GM12878 (cell line): ENCODE measurements around the gene KMT2E. TPM values are rescaled to one million over a fixed set of nuclear protein-coding genes. Genes with fewer than 3 reads are reported as not detected.
A peak's percentile ranks its signal among the peaks of the same experiment; 100 is the strongest.

Source experiments
- ATAC-seq: fragments of 200-7000 bp; cut with Tn5 transposase; 3 replicates; pipeline ENCODE4 v1.9.1; 2020; ENCODE audit warnings: mild to moderate bottlenecking, moderate library complexity
- Bru-seq: library from RNA; stranded (reverse); fragments of 400-500 nt; gene quantifications from one replicate; lab custom pipeline; 2021; lab: Mats Ljungman, UMichigan
- BruChase-seq, 2 experiments: library from RNA; stranded (reverse); fragments of 400-500 nt; gene quantifications; one replicate each; lab custom pipeline; 2021; lab: Mats Ljungman, UMichigan
- BruUV-seq: library from RNA; stranded (reverse); fragments of 400-500 nt; replicated peaks from 2 replicates; lab custom pipeline; 2021; lab: Mats Ljungman, UMichigan
- CTCF ChIA-PET: fragments of 300-600 bp; sonication (Branson Sonifier 250); formaldehyde crosslinking; extraction: SDS; loops from one replicate; lab custom pipeline; 2021; ENCODE audit warnings: inconsistent platforms; lab: Yijun Ruan, JAX
- POLR2A ChIA-PET: fragments of 350-600 bp; formaldehyde crosslinking; extraction: SDS; loops from one replicate; lab custom pipeline; 2021; ENCODE audit warnings: inconsistent platforms; lab: Charles Lee
- RAD21 ChIA-PET: fragments of 300-600 bp; sonication (Branson Sonifier 250); formaldehyde crosslinking; loops from one replicate; lab custom pipeline; 2023; ENCODE audit warnings: antibody characterized with exemption; ENCODE audit not compliant: unreplicated experiment; lab: Charles Lee
- SMC1A ChIA-PET: fragments of 300-600 bp; sonication (Branson Sonifier 250); formaldehyde crosslinking; loops from one replicate; lab custom pipeline; 2023; ENCODE audit not compliant: unreplicated experiment, uncharacterized antibody; lab: Charles Lee
- DNase-seq: peaks from one replicate; pipeline ENCODE4 v3.0.0-alpha.2; 2011; ENCODE audit warnings: low read depth, low spot score
- FAIRE-seq: peaks from 3 replicates; lab custom pipeline; 2011; peaks lifted over from hg19 to GRCh38; lab: Jason Lieb, UNC
- H2AFZ ChIP-seq: 2 replicates; pipeline ENCODE4 v1.6.0; 2011; ENCODE audit warnings: low read depth, low read length, control low read depth; ENCODE audit not compliant: control insufficient read depth
- H3K27ac ChIP-seq: 2 replicates; pipeline ENCODE4 v1.5.1; 2011; ENCODE audit warnings: control low read depth; ENCODE audit not compliant: control insufficient read depth, insufficient read depth
- H3K27me3 ChIP-seq, 2 experiments: replicated peaks in 1 of 2; 2 replicates each; pipeline versions ENCODE4 v1.6.0 to v1.6.1; 2011; ENCODE audit warnings: low read length in 1 of 2; ENCODE audit not compliant: control insufficient read depth in 2 of 2, insufficient read depth in 2 of 2
- H3K36me3 ChIP-seq, 2 experiments: 2 replicates each; pipeline ENCODE4 v1.5.1; 2011; ENCODE audit warnings: low read length in 1 of 2; ENCODE audit not compliant: control insufficient read depth in 2 of 2, insufficient read depth in 2 of 2
- H3K4me1 ChIP-seq: 2 replicates; pipeline ENCODE4 v1.6.1; 2011; ENCODE audit warnings: mild to moderate bottlenecking, low read length, moderate library complexity, mixed read lengths; ENCODE audit not compliant: control insufficient read depth, insufficient read depth
- H3K4me2 ChIP-seq: 2 replicates; pipeline ENCODE4 v1.6.0; 2011; ENCODE audit warnings: control low read depth; ENCODE audit not compliant: control insufficient read depth, insufficient read depth
- H3K4me3 ChIP-seq: fragments of 200-600 bp; sonication (generic); 2 replicates; pipeline ENCODE4 v1.5.1; 2016
- H3K79me2 ChIP-seq: 2 replicates; pipeline ENCODE4 v1.6.0; 2011; ENCODE audit warnings: low read length; ENCODE audit not compliant: control insufficient read depth, insufficient read depth
- H3K9ac ChIP-seq: 2 replicates; pipeline ENCODE4 v1.8.0; 2011; ENCODE audit warnings: low read length, control low read depth, mixed read lengths; ENCODE audit not compliant: control insufficient read depth, insufficient read depth
- H3K9me3 ChIP-seq: replicated peaks from 3 replicates; pipeline ENCODE4 v1.5.1; 2011; ENCODE audit warnings: mild to moderate bottlenecking, low read length; ENCODE audit not compliant: control insufficient read depth, insufficient read depth
- H4K20me1 ChIP-seq: 2 replicates; pipeline ENCODE4 v1.6.0; 2011; ENCODE audit not compliant: control insufficient read depth, insufficient read depth
- ATF3 ChIP-seq: IDR thresholded peaks from 2 replicates; pipeline ENCODE4 v1.6.1; 2011; ENCODE audit warnings: low read depth, mild to moderate bottlenecking, low read length, moderate library complexity, borderline replicate concordance; ENCODE audit errors: extremely low read depth
- EGR1 ChIP-seq, 2 experiments: IDR thresholded peaks; 1 replicate in 1 of 2; 2 replicates in 1 of 2; pipeline ENCODE4 v1.6.1; 2011 to 2012; ENCODE audit warnings: low read depth in 2 of 2, low read length in 2 of 2, borderline replicate concordance in 1 of 2, mild to moderate bottlenecking in 1 of 2, moderate library complexity in 1 of 2
- HCFC1 ChIP-seq: fragments of 150-350 bp; IDR thresholded peaks from 2 replicates; pipeline ENCODE4 v1.6.1; 2014; ENCODE audit warnings: low read length
- NR2C2 ChIP-seq: IDR thresholded peaks from 2 replicates; pipeline ENCODE4 v1.6.1; 2011; ENCODE audit warnings: borderline replicate concordance, low read depth; ENCODE audit not compliant: control insufficient read depth, insufficient read length
- USF2 ChIP-seq: IDR thresholded peaks from 2 replicates; pipeline ENCODE4 v1.6.1; 2011; ENCODE audit warnings: low read depth, low read length, improper control_type of control experiment, borderline replicate concordance
- ZNF207 ChIP-seq: fragments of 450-650 bp; IDR thresholded peaks from 2 replicates; pipeline ENCODE4 v1.6.1; 2014; ENCODE audit warnings: antibody characterized with exemption, mild to moderate bottlenecking, borderline replicate concordance
- ZZZ3 ChIP-seq: IDR thresholded peaks from 2 replicates; pipeline ENCODE4 v1.6.1; 2011; ENCODE audit warnings: low read depth; ENCODE audit not compliant: control insufficient read depth, insufficient read length
- whole genome bisulfite sequencing: methylation state at CpG from one replicate; pipeline ENCODE4 v1.1.6; 2016; ENCODE audit warnings: low lambda C conversion rate; ENCODE audit not compliant: insufficient replicate concordance, insufficient coverage; ENCODE audit errors: missing lambda C conversion rate; 5-methylcytosine and 5-hydroxymethylcytosine counted together
- in situ Hi-C: fragments of 300-500 bp; cut with MboI; formaldehyde crosslinking; loops from 9 replicates; pipeline ENCODE4 v1.14.3; 2018; ENCODE audit warnings: mixed read lengths
- intact Hi-C: fragments of 100-400 bp; cut with micrococcal nuclease; formaldehyde crosslinking; loops from one replicate; pipeline ENCODE4 v1.14.2; 2022; ENCODE audit not compliant: unreplicated experiment
- long read RNA-seq, 2 experiments: library from polyadenylated mRNA; unstranded; transcript quantifications; one replicate each; pipeline ENCODE4 v2.0.0, GENCODE V29; 2019 to 2020
- polyA minus RNA-seq, 3 experiments: library from RNA; depleted of rRNA, polyadenylated mRNA; stranded (reverse); fragments of >200 nt; gene quantifications; 2 replicates each; pipeline ENCODE4 v1.2.3, GENCODE V29; 2011
- polyA plus RNA-seq, 11 experiments: library from polyadenylated mRNA; depleted of rRNA in 4 of 11; unstranded in 6 of 11; stranded (reverse) in 5 of 11; fragments of >200 nt; fragmentation: Nextera tagmentation in 4 of 11; fragmentation: Illumina TruSeq in 1 of 11; extraction: Ambion mirVana in 4 of 11; extraction: Trizol in 1 of 11; gene quantifications; 1 replicate in 1 of 11; 2 replicates in 10 of 11; pipeline versions ENCODE4 v1.2.1 to v1.2.3, GENCODE V29; 2011 to 2016; ENCODE audit warnings: inconsistent platforms in 2 of 11, missing spikeins in 2 of 11, low read depth in 1 of 11
- total RNA-seq, 4 experiments: library from RNA; depleted of rRNA in 3 of 4; stranded (reverse); fragments of >200 nt in 3 of 4; fragmentation: Illumina TruSeq in 1 of 4; extraction: Trizol in 1 of 4; gene quantifications; 2 replicates each; pipeline versions ENCODE4 v1.2.1 to v1.2.3, GENCODE V29; 2013 to 2021

Gene KMT2E, protein sequence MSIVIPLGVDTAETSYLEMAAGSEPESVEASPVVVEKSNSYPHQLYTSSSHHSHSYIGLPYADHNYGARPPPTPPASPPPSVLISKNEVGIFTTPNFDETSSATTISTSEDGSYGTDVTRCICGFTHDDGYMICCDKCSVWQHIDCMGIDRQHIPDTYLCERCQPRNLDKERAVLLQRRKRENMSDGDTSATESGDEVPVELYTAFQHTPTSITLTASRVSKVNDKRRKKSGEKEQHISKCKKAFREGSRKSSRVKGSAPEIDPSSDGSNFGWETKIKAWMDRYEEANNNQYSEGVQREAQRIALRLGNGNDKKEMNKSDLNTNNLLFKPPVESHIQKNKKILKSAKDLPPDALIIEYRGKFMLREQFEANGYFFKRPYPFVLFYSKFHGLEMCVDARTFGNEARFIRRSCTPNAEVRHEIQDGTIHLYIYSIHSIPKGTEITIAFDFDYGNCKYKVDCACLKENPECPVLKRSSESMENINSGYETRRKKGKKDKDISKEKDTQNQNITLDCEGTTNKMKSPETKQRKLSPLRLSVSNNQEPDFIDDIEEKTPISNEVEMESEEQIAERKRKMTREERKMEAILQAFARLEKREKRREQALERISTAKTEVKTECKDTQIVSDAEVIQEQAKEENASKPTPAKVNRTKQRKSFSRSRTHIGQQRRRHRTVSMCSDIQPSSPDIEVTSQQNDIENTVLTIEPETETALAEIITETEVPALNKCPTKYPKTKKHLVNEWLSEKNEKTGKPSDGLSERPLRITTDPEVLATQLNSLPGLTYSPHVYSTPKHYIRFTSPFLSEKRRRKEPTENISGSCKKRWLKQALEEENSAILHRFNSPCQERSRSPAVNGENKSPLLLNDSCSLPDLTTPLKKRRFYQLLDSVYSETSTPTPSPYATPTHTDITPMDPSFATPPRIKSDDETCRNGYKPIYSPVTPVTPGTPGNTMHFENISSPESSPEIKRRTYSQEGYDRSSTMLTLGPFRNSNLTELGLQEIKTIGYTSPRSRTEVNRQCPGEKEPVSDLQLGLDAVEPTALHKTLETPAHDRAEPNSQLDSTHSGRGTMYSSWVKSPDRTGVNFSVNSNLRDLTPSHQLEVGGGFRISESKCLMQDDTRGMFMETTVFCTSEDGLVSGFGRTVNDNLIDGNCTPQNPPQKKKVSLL (N-terminal part only)
- total RNA-seq (2013; cell fraction: nucleolus; rRNA removed): 543 and 556 TPM in 2 replicates
- total RNA-seq (2014; rRNA removed): 34.1 and 39.9 TPM in 2 replicates
- 34.4 and 36.9 TPM in 2 replicates for total RNA-seq (2014; rRNA removed; fragmentation: Illumina TruSeq; extraction: Trizol)
- 48.1 and 52.7 TPM in 2 replicates for total RNA-seq (2021)
- polyA plus RNA-seq (2011; ENCODE audit: low read depth): 31.8 TPM
- polyA plus RNA-seq (2011; rRNA removed): 15.1 and 15.6 TPM in 2 replicates
- 12.7 and 30.2 TPM in 2 replicates for polyA plus RNA-seq (2011; cell fraction: cytosol; rRNA removed)
- 59.7 and 78.0 TPM in 2 replicates for polyA plus RNA-seq (2011; cell fraction: nucleus; rRNA removed)
- 37.8 and 37.9 TPM in 2 replicates for polyA plus RNA-seq (2012)
- polyA plus RNA-seq (2014; fragmentation: Illumina TruSeq; extraction: Trizol): 34.1 and 48.6 TPM in 2 replicates
- polyA plus RNA-seq (2014; fragmentation: Nextera tagmentation; extraction: Ambion mirVana): 10 to 100 TPM; 13.2 to 16.0 TPM
- 15.5 and 18.7 TPM in 2 replicates for polyA plus RNA-seq (2014; rRNA removed)
- 10 to 100 TPM; 66.2 to 68.1 TPM for polyA plus RNA-seq (2016; fragmentation: Nextera tagmentation; extraction: Ambion mirVana)
- polyA minus RNA-seq (2011; rRNA and poly(A)+ RNA removed): 97.8 and 117 TPM in 2 replicates
- 26.5 and 28.8 TPM in 2 replicates for polyA minus RNA-seq (2011; cell fraction: cytosol; rRNA and poly(A)+ RNA removed)
- polyA minus RNA-seq (2011; cell fraction: nucleus; rRNA and poly(A)+ RNA removed): 140 and 180 TPM in 2 replicates
- percentile 97 among the genes with signal in this experiment for Bru-seq, nascent RNA
- percentile 95 among the genes with signal in this experiment for BruChase-seq, experiment 1, labeled RNA remaining after a 6-hour chase
- BruChase-seq, experiment 2, labeled RNA remaining after a 2-hour chase: percentile 96 among the genes with signal in this experiment
- long read RNA-seq, experiment 1, partial matches to known transcripts: 7 of 35 reads
- long read RNA-seq, experiment 1, other reads (novel, unspliced or antisense): 26 of 35 reads
- long read RNA-seq, experiment 2, transcript KMT2E-214 (7 exons, 1,133 nt): major isoform, 8 of 213 reads
- long read RNA-seq, experiment 2, transcript KMT2E-207 (15 exons, 2,523 nt): minor isoform, 5 of 213 reads
- long read RNA-seq, experiment 2, partial matches to known transcripts: 80 of 213 reads
- long read RNA-seq, experiment 2, other reads (novel, unspliced or antisense): 119 of 213 reads

DNA sequence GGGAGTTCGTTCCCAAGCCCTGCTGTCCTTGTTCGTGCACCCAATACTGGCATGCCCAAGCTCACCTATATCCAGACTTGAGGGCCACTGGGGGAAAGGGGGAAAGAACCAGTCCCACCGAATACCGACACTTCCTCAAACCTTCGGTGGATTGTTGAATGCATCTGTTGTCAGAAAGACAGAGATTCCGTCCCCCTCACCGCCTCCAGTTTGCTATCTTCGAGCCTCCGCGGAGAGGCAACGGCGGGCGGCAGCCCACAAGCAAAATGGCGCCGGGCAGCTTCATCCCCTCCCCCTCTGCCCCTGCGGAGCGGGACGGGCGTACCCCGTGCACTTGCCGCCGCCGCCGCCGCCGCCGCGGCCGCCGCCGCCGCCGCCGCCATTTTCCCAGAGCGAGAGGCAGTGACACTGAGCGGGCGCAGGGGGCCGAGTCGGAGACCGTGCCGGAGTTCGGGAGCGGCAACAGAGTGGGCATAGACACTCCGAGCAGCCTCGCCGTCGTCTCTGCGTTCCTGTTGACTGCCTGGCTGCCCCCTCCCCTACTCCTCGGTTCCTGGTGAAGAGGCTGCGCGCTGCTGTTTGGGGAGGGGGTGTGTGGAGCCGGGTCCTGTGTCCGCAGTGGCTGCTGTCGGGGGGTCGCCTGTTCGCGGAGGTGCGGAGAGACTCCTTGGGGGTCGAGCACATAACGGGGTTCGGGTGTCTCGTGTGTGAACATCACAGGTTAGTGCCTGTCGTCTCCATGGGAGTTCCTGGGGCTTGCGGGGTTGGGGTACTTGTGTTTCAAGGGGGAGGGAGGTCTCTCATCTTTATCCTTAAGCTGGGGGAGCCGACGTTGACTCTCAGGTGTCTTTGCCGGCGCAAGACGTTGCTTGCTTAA is at the start of gene KMT2E:
KMT2E (plus strand) TSS at position 390 of the 877 bp plus-strand sequence. CDS start 26,748 bp downstream, outside the sequence.
- DNase-seq: peak; percentile 59
- Histone ChIP-seq H3K27me3 (no peaks in the 10 kb centered on the region), H3K4me2 (peak within 1 kb of the TSS; percentile 60), H4K20me1 (peaks cover 3% of the 10 kb centered on the region), H3K9me3 (no peaks in the 10 kb centered on the region), H3K36me3 (0 out of 4 replicates have a peak, but pooled peaks cover 0 to 5% of the 10 kb centered on the region in 2 experiments), H3K4me3 (peak within 1 kb of the TSS; percentile 100), H3K4me1 (peaks cover 2% of the 10 kb centered on the region; the same call in 1 of the 2 replicates), H2AFZ (peak within 1 kb of the TSS; percentile 65), H3K27ac (peak within 1 kb of the TSS; percentile 100), H3K79me2 (peaks cover 97% of the 10 kb centered on the region), H3K9ac (peak within 1 kb of the TSS; percentile 100)
- RAD21 ChIA-PET: interaction anchor here (0.8 to 4.4 kb wide), 10 partner anchors 11 to 518 kb away, joined by 3 to 81 read pairs (median 4); partner anchors contain the start of gene RINT1
- SMC1A ChIA-PET: interaction anchor here (1.0 to 13.2 kb wide), 5 partner anchors 13 to 339 kb away, joined by 3 to 270 read pairs (median 75); no protein-coding TSS in a partner anchor
- intact Hi-C loops: loop anchor here (2.0 to 10.0 kb wide), 2 partner anchors 117 to 1271 kb away; partner anchors contain the start of gene NAMPT
- BruUV-seq: no TSS peak
- FAIRE-seq: no peak
- CTCF ChIA-PET: interaction anchor here (1.2 to 5.8 kb wide), 5 partner anchors 13 to 131 kb away, joined by 3 to 66 read pairs (median 4); no protein-coding TSS in a partner anchor
- ATAC-seq: peak; percentile 29
- under 1% methylated on average over 53 of the region's 69 CpGs for WGBS
- in situ Hi-C loops: loop anchor here (5.0 to 25.0 kb wide), 2 partner anchors 67 to 1273 kb away; partner anchors contain the start of gene NAMPT
- POLR2A ChIA-PET: interaction anchor here (0.6 to 6.0 kb wide), 12 partner anchors 7 to 117 kb away, joined by 3 to 78 read pairs (median 4); no protein-coding TSS in a partner anchor
- TF ChIP-seq ATF3 (no peak), NR2C2 (no peak), HCFC1 (peak; percentile 82), ZZZ3 (no peak), USF2 (no peak), ZNF207 (peak; percentile 94), EGR1 (IDR thresholded peaks at IDR 0.05; ENCODE audit: borderline replicate concordance in 1 of 2, low read depth in 2 of 2, low read length in 2 of 2) (peak in 1 of 2 experiments; percentile 45; a peak in 1 of 3 replicates)
